Thymus (tissue), 11 donors: ENCODE results near the gene SPSB3. TPM values are rescaled to one million over a fixed set of nuclear protein-coding genes. Genes with fewer than 3 reads are reported as not detected.

ENCODE experiments used
- DNase-seq, 9 donors: peaks; one replicate each; pipeline ENCODE4 v3.0.0-alpha.2; 2013; ENCODE audit warnings: low spot score in 9 of 9, low read depth in 6 of 9, missing footprints in 1 of 9
- H3K27ac ChIP-seq, 2 donors: one replicate each; pipeline ENCODE4 v1.5.1; 2013; ENCODE audit warnings: control low read depth in 1 of 2, low read depth in 1 of 2, low read length in 1 of 2, mild to moderate bottlenecking in 1 of 2, moderate library complexity in 1 of 2
- H3K27me3 ChIP-seq, 2 donors: one replicate each; pipeline ENCODE4 v1.5.1; 2013; ENCODE audit warnings: low read length in 1 of 2; ENCODE audit not compliant: control insufficient read depth in 2 of 2, insufficient read depth in 1 of 2
- H3K36me3 ChIP-seq, 2 donors: one replicate each; pipeline ENCODE4 v1.5.1; 2013; ENCODE audit warnings: low read length in 1 of 2, mild to moderate bottlenecking in 1 of 2, moderate library complexity in 1 of 2; ENCODE audit not compliant: control insufficient read depth in 2 of 2, insufficient read depth in 2 of 2
- H3K4me1 ChIP-seq, 2 donors: one replicate each; pipeline ENCODE4 v1.5.1; 2013; ENCODE audit warnings: low read length in 2 of 2; ENCODE audit not compliant: control insufficient read depth in 2 of 2, insufficient read depth in 2 of 2
- H3K4me3 ChIP-seq, 2 donors: one replicate each; pipeline ENCODE4 v1.5.1; 2013; ENCODE audit warnings: low read length in 2 of 2, control low read depth in 1 of 2, mild to moderate bottlenecking in 1 of 2
- H3K9me3 ChIP-seq, 2 donors: one replicate each; pipeline ENCODE4 v1.5.1; 2013; ENCODE audit warnings: low read length in 1 of 2, mild to moderate bottlenecking in 1 of 2; ENCODE audit not compliant: control insufficient read depth in 2 of 2, insufficient read depth in 1 of 2
- WGBS: extraction: QIAGEN DNeasy Blood & Tissue Kit; methylation state at CpG from one replicate; pipeline ENCODE4 v1.1.7; 2013; 5-methylcytosine and 5-hydroxymethylcytosine counted together
- polyA plus RNA-seq: library from polyadenylated mRNA; stranded (reverse); fragments of 200-250 nt; gene quantifications from one replicate; pipeline ENCODE4 v1.2.3, GENCODE V29; 2013
- total RNA-seq: library from RNA; stranded (reverse); fragments of 120-200 nt; gene quantifications from one replicate; pipeline ENCODE4 v1.2.4, GENCODE V29; 2013
- donor health status: healthy.

The SPSB3 gene
- total and polyA plus RNA-seq, 2 donors: 68.1 to 282 TPM

- peaks cover 44 to 49% of the 10 kb centered on the region in 2 donors for H3K36me3 ChIP-seq
- H3K27ac ChIP-seq: peak overlapping the region in 1 of 2 donors; percentile 53
- H3K27me3 ChIP-seq: no peaks in the 10 kb centered on the region
- H3K9me3 ChIP-seq: no peaks in the 10 kb centered on the region
- peak overlapping the region; percentile 37 to 80 for H3K4me3 ChIP-seq
- 48% methylated on average over 81 of the region's 81 CpGs for WGBS
- DNase-seq: no peak
- peaks cover 20 to 23% of the 10 kb centered on the region in 2 donors for H3K4me1 ChIP-seq
Measured at GRCh38 chr16:1770328-1771187, 11.8 kb downstream of the SPSB3 start.

- Histone ChIP-seq H3K27ac (peak overlapping the region in 1 of 2 donors; percentile 42), H3K4me3 (no peak overlapping the region), H3K36me3 (peaks cover 49% of the 10 kb centered on the region in 2 donors), H3K9me3 (no peaks in the 10 kb centered on the region), H3K4me1 (peaks cover 20% of the 10 kb centered on the region in 2 donors), H3K27me3 (no peaks in the 10 kb centered on the region)
- WGBS: 95% methylated on average over 27 of the region's 27 CpGs
- DNase-seq: no peak
Measured at GRCh38 chr16:1769402-1770300, 12.7 kb downstream of the SPSB3 start.

GRCh38 chr16:1768767-1769401 lies 13.5 kb downstream of the SPSB3 start:
- Histone ChIP-seq H3K9me3 (no peaks in the 10 kb centered on the region), H3K4me1 (peaks cover 13 to 14% of the 10 kb centered on the region in 2 donors), H3K4me3 (no peak overlapping the region), H3K36me3 (peaks cover 56% of the 10 kb centered on the region in 2 donors), H3K27ac (no peak overlapping the region), H3K27me3 (no peaks in the 10 kb centered on the region)
- DNase-seq: no peak
- 97% methylated on average over 26 of the region's 26 CpGs for WGBS

- 95% methylated on average over 41 of the region's 41 CpGs for WGBS
- peaks cover 60 to 62% of the 10 kb centered on the region in 2 donors for H3K36me3 ChIP-seq
Measured at GRCh38 chr16:1768061-1768766, 14.2 kb downstream of the SPSB3 start.

GRCh38 chr16:1767116-1767994 lies 15.0 kb downstream of the SPSB3 start:
- Histone ChIP-seq H3K4me1 (peaks cover 10 to 13% of the 10 kb centered on the region in 2 donors), H3K9me3 (no peaks in the 10 kb centered on the region), H3K4me3 (no peak overlapping the region), H3K27ac (no peak overlapping the region), H3K36me3 (peaks cover 68 to 70% of the 10 kb centered on the region in 2 donors), H3K27me3 (no peaks in the 10 kb centered on the region)
- WGBS: 96% methylated on average over 42 of the region's 42 CpGs
- DNase-seq: no peak

More at GRCh38 chr16:1768061-1768766, 14.2 kb downstream of the SPSB3 start:
- Histone ChIP-seq H3K4me3 (no peak overlapping the region), H3K9me3 (no peaks in the 10 kb centered on the region), H3K4me1 (peaks cover 11 to 13% of the 10 kb centered on the region in 2 donors), H3K27me3 (no peaks in the 10 kb centered on the region), H3K27ac (no peak overlapping the region)
- DNase-seq: no peak

- 95% methylated on average over 18 of the region's 18 CpGs for WGBS
- H3K27ac ChIP-seq: no peak overlapping the region
- no peak for DNase-seq
Measured at GRCh38 chr16:1766701-1767100, 15.7 kb downstream of the SPSB3 start.

GRCh38 chr16:1766231-1766630 lies 16.1 kb downstream of the SPSB3 start:
- Histone ChIP-seq H3K4me3 (no peak overlapping the region), H3K36me3 (peaks cover 72 to 81% of the 10 kb centered on the region in 2 donors), H3K9me3 (no peaks in the 10 kb centered on the region), H3K27me3 (no peaks in the 10 kb centered on the region), H3K4me1 (peaks cover 3 to 6% of the 10 kb centered on the region in 2 donors), H3K27ac (no peak overlapping the region)
- DNase-seq: no peak
- WGBS: 96% methylated on average over 19 of the region's 19 CpGs

More at GRCh38 chr16:1766701-1767100, 15.7 kb downstream of the SPSB3 start:
- Histone ChIP-seq H3K36me3 (peaks cover 72 to 77% of the 10 kb centered on the region in 2 donors), H3K4me3 (no peak overlapping the region), H3K27me3 (no peaks in the 10 kb centered on the region), H3K9me3 (no peaks in the 10 kb centered on the region), H3K4me1 (peaks cover 3 to 7% of the 10 kb centered on the region in 2 donors)
